Lower lobe of right lung (tissue), 2 donors: Measurements from ENCODE around the gene PIK3CG. TPM values are rescaled to one million over a fixed set of nuclear protein-coding genes. Genes with fewer than 3 reads are reported as not detected.
A peak's percentile ranks its signal among the peaks of the same experiment; 100 is the strongest.

Experiments used
- ATAC-seq, 2 donors: fragments of 200-7000 bp; cut with Tn5 transposase; one replicate each; pipeline ENCODE4 v1.9.1; 2020 to 2022; ENCODE audit warnings: mild to moderate bottlenecking in 2 of 2, moderate library complexity in 2 of 2
- DNase-seq: peaks from one replicate; pipeline ENCODE4 v3.0.0-alpha.2; 2020
- H3K27ac ChIP-seq: fragments of 200-600 bp; one replicate; pipeline ENCODE4 v1.8.0; 2022
- H3K27me3 ChIP-seq: fragments of 200-600 bp; one replicate; pipeline ENCODE4 v1.8.0; 2022; ENCODE audit warnings: low read depth
- H3K36me3 ChIP-seq: fragments of 200-600 bp; one replicate; pipeline ENCODE4 v1.8.0; 2022; ENCODE audit warnings: mild to moderate bottlenecking
- H3K4me1 ChIP-seq: fragments of 200-600 bp; one replicate; pipeline ENCODE4 v1.8.0; 2022
- H3K4me3 ChIP-seq: fragments of 200-600 bp; one replicate; pipeline ENCODE4 v1.8.0; 2022; ENCODE audit warnings: mild to moderate bottlenecking
- H3K9me3 ChIP-seq: fragments of 200-600 bp; one replicate; pipeline ENCODE4 v1.8.0; 2022
- CTCF ChIP-seq: fragments of 200-600 bp; IDR thresholded peaks from one replicate; pipeline ENCODE4 v1.8.0; 2022; ENCODE audit warnings: antibody characterized with exemption, mild to moderate bottlenecking
- intact Hi-C: fragments of 100-400 bp; cut with DNase I; formaldehyde crosslinking; loops from one replicate; pipeline ENCODE4 v1.11.0; 2022
- total RNA-seq: library from RNA; stranded (reverse); fragmentation: NEBNext Ultra II Directional; extraction: Animal tissue kit (Norgen Biotek cat#: 25700); gene quantifications from one replicate; pipeline ENCODE4 v1.2.1, GENCODE V29; 2021
- donor health status: DM: no; HTN: yes; CAD: no; lungs with severe emphysema.

The PIK3CG gene
- total RNA-seq, 1 donor from 2014 or later = 14.9 TPM

- TF ChIP-seq CTCF = no peak
- peaks cover 48% of the 10 kb centered on the region for H3K4me1 ChIP-seq
- intact Hi-C loops = no loop called here
- peaks cover 7% of the 10 kb centered on the region for H3K36me3 ChIP-seq
- H3K27ac ChIP-seq = no peak overlapping the region
- DNase-seq (no peak), ATAC-seq (no peak)
- H3K27me3 ChIP-seq = no peaks in the 10 kb centered on the region
- H3K9me3 ChIP-seq = no peaks in the 10 kb centered on the region
- no peak overlapping the region for H3K4me3 ChIP-seq
These were observed 2.7 kb downstream of the PIK3CG start for GRCh38 chr7:106867641-106868351.

- DNase-seq (no peak), ATAC-seq (no peak)
- Histone ChIP-seq H3K27ac (no peak overlapping the region), H3K36me3 (peaks cover 7% of the 10 kb centered on the region), H3K27me3 (no peaks in the 10 kb centered on the region), H3K4me3 (no peak overlapping the region), H3K4me1 (peaks cover 43% of the 10 kb centered on the region), H3K9me3 (no peaks in the 10 kb centered on the region)
- intact Hi-C loops = no loop called here
- TF ChIP-seq CTCF = no peak
These were observed 3.3 kb downstream of the PIK3CG start for GRCh38 chr7:106868364-106868763.

- intact Hi-C loops = no loop called here
- H3K27me3 ChIP-seq = no peaks in the 10 kb centered on the region
- H3K27ac ChIP-seq = no peak overlapping the region
- TF ChIP-seq CTCF = no peak
- H3K36me3 ChIP-seq = peaks cover 7% of the 10 kb centered on the region
- ATAC-seq (no peak), DNase-seq (no peak)
- H3K4me3 ChIP-seq = no peak overlapping the region
- peaks cover 27% of the 10 kb centered on the region for H3K4me1 ChIP-seq
- H3K9me3 ChIP-seq = no peaks in the 10 kb centered on the region
These were observed 4.9 kb downstream of the PIK3CG start for GRCh38 chr7:106869954-106870353.

GRCh38 chr7:106870528-106870927, 5.4 kb downstream of the PIK3CG start:
- intact Hi-C loops = no loop called here
- no peaks in the 10 kb centered on the region for H3K9me3 ChIP-seq
- peaks cover 7% of the 10 kb centered on the region for H3K36me3 ChIP-seq
- no peak overlapping the region for H3K27ac ChIP-seq
- DNase-seq (no peak), ATAC-seq (no peak)
- no peaks in the 10 kb centered on the region for H3K27me3 ChIP-seq
- no peak overlapping the region for H3K4me3 ChIP-seq
- TF ChIP-seq CTCF = no peak
- H3K4me1 ChIP-seq = peaks cover 26% of the 10 kb centered on the region

- H3K27ac ChIP-seq = peak overlapping the region; percentile 38
- H3K4me3 ChIP-seq = peak overlapping the region; percentile 2
- peaks cover 7% of the 10 kb centered on the region for H3K36me3 ChIP-seq
- peaks cover 26% of the 10 kb centered on the region for H3K4me1 ChIP-seq
- DNase-seq = no peak
- no peak for TF ChIP-seq CTCF
- intact Hi-C loops = no loop called here
- H3K9me3 ChIP-seq = no peaks in the 10 kb centered on the region
- no peaks in the 10 kb centered on the region for H3K27me3 ChIP-seq
- ATAC-seq = peak; percentile 64 to 66
These were observed 5.9 kb downstream of the PIK3CG start for GRCh38 chr7:106870983-106871410.
